ENCODE results near the gene ADGRL2. TPM values are rescaled to one million over a fixed set of nuclear protein-coding genes. Genes with fewer than 3 reads are reported as not detected.

The ADGRL2 gene
- total and polyA plus RNA-seq, 2 experiments from 2014 or later, result 38.2 to 90.3 TPM

- TF ChIP-seq, protein P1, sequence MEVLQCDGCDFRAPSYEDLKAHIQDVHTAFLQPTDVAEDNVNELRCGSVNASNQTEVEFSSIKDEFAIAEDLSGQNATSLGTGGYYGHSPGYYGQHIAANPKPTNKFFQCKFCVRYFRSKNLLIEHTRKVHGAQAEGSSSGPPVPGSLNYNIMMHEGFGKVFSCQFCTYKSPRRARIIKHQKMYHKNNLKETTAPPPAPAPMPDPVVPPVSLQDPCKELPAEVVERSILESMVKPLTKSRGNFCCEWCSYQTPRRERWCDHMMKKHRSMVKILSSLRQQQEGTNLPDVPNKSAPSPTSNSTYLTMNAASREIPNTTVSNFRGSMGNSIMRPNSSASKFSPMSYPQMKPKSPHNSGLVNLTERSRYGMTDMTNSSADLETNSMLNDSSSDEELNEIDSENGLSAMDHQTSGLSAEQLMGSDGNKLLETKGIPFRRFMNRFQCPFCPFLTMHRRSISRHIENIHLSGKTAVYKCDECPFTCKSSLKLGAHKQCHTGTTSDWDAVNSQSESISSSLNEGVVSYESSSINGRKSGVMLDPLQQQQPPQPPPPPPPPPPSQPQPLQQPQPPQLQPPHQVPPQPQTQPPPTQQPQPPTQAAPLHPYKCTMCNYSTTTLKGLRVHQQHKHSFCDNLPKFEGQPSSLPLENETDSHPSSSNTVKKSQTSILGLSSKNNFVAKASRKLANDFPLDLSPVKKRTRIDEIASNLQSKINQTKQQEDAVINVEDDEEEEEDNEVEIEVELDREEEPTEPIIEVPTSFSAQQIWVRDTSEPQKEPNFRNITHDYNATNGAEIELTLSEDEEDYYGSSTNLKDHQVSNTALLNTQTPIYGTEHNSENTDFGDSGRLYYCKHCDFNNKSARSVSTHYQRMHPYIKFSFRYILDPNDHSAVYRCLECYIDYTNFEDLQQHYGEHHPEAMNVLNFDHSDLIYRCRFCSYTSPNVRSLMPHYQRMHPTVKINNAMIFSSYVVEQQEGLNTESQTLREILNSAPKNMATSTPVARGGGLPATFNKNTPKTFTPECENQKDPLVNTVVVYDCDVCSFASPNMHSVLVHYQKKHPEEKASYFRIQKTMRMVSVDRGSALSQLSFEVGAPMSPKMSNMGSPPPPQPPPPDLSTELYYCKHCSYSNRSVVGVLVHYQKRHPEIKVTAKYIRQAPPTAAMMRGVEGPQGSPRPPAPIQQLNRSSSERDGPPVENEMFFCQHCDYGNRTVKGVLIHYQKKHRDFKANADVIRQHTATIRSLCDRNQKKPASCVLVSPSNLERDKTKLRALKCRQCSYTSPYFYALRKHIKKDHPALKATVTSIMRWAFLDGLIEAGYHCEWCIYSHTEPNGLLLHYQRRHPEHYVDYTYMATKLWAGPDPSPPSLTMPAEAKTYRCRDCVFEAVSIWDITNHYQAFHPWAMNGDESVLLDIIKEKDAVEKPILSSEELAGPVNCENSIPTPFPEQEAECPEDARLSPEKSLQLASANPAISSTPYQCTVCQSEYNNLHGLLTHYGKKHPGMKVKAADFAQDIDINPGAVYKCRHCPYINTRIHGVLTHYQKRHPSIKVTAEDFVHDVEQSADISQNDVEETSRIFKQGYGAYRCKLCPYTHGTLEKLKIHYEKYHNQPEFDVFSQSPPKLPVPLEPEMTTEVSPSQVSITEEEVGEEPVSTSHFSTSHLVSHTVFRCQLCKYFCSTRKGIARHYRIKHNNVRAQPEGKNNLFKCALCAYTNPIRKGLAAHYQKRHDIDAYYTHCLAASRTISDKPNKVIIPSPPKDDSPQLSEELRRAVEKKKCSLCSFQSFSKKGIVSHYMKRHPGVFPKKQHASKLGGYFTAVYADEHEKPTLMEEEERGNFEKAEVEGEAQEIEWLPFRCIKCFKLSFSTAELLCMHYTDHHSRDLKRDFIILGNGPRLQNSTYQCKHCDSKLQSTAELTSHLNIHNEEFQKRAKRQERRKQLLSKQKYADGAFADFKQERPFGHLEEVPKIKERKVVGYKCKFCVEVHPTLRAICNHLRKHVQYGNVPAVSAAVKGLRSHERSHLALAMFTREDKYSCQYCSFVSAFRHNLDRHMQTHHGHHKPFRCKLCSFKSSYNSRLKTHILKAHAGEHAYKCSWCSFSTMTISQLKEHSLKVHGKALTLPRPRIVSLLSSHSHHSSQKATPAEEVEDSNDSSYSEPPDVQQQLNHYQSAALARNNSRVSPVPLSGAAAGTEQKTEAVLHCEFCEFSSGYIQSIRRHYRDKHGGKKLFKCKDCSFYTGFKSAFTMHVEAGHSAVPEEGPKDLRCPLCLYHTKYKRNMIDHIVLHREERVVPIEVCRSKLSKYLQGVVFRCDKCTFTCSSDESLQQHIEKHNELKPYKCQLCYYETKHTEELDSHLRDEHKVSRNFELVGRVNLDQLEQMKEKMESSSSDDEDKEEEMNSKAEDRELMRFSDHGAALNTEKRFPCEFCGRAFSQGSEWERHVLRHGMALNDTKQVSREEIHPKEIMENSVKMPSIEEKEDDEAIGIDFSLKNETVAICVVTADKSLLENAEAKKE (CRISPR knock-in tag; IDR thresholded peaks at IDR 0.05), result no peak
- TF ChIP-seq ETS1 (IDR thresholded peaks at IDR 0.05), result no peak
These were observed 40.1 kb downstream of the ADGRL2 start (continued) for GRCh38 chr1:81840805-81841204.

- Histone ChIP-seq H3K4me1 (ENCODE audit: insufficient read depth) (peaks cover 14% of the 10 kb centered on the region), H4K20me1 (replicated peaks; ENCODE audit: insufficient read depth) (0 out of 2 replicates have a peak, but pooled peaks cover 3% of the 10 kb centered on the region), H3K27me3 (ENCODE audit: insufficient read depth) (no peaks in the 10 kb centered on the region), H3K36me3 (ENCODE audit: insufficient read depth) (no peaks in the 10 kb centered on the region), H3K79me2 (replicated peaks; ENCODE audit: insufficient read depth) (peaks cover 83% of the 10 kb centered on the region), H3K27ac (ENCODE audit: low read depth) (no peak overlapping the region), H3K9me2 (ENCODE audit: insufficient read depth) (no peaks in the 10 kb centered on the region), H3K4me2 (no peak overlapping the region), H2AFZ (no peak overlapping the region), H3F3A (replicated peaks; ENCODE audit: low read depth) (no peaks in the 10 kb centered on the region), H3K4me3 (no peak overlapping the region)
- Mint-ChIP-seq H3K4me1 (peaks cover 16% of the 10 kb centered on the region), H3K4me3 (no peak overlapping the region), H3K27ac (no peak overlapping the region), H3K27me3 (ENCODE audit: insufficient read depth, low read depth, poor library complexity) (no peaks in the 10 kb centered on the region), H3K9me3 (no peaks in the 10 kb centered on the region), H3K36me3 (ENCODE audit: low read depth) (peaks cover 14% of the 10 kb centered on the region; the same call in 2 of the 3 replicates)
- ATAC-seq (no peak), DNase-seq (ENCODE audit: low spot score) (no peak)
- TF ChIP-seq JUNB (IDR thresholded peaks at IDR 0.05; ENCODE audit: unreplicated experiment) (no peak), EZH2 (IDR thresholded peaks at IDR 0.05; ENCODE audit: low read depth, unreplicated experiment) (no peak), POLR2AphosphoS5 (IDR thresholded peaks at IDR 0.05; ENCODE audit: low read depth) (no peak), NANOG (IDR thresholded peaks at IDR 0.05; ENCODE audit: borderline replicate concordance) (no peak), ZNF114 (CRISPR knock-in tag; IDR thresholded peaks at IDR 0.05) (no peak), ETS1 (IDR thresholded peaks at IDR 0.05) (no peak), CTCF (conservative IDR thresholded peaks at IDR 0.05; ENCODE audit: low read depth in 2 of 2) (no peak), STAT1 (IDR thresholded peaks at IDR 0.05; ENCODE audit: unreplicated experiment) (no peak), EZH2phosphoT487 (IDR thresholded peaks at IDR 0.05; ENCODE audit: unreplicated experiment) (no peak)
These were observed 41.1 kb downstream of the ADGRL2 start for GRCh38 chr1:81841795-81842194.
